Neural cell (in vitro differentiated cells): ENCODE measurements around the gene TSPAN33.

Source experiments
- EZH2 ChIP-seq: fragments of 200-600, 300-800 bp; shearing (Covaris generic), sonication (generic); IDR thresholded peaks from 2 replicates; pipeline ENCODE4 v1.6.1; 2014; ENCODE audit warnings: antibody characterized with exemption, low read length, borderline replicate concordance, mild to moderate bottlenecking; ENCODE audit not compliant: insufficient read depth, poor library complexity, severe bottlenecking
- TAF1 ChIP-seq: IDR thresholded peaks from 2 replicates; pipeline ENCODE4 v1.6.1; 2012; ENCODE audit warnings: low read depth
- TF ChIP-seq, protein P1 (sequence below): fragments of 450-650 bp; IDR thresholded peaks from 2 replicates; pipeline ENCODE4 v1.5.1; 2014; ENCODE audit warnings: antibody characterized with exemption, mild to moderate bottlenecking, moderate library complexity; ENCODE audit not compliant: poor library complexity, severe bottlenecking

DNA sequence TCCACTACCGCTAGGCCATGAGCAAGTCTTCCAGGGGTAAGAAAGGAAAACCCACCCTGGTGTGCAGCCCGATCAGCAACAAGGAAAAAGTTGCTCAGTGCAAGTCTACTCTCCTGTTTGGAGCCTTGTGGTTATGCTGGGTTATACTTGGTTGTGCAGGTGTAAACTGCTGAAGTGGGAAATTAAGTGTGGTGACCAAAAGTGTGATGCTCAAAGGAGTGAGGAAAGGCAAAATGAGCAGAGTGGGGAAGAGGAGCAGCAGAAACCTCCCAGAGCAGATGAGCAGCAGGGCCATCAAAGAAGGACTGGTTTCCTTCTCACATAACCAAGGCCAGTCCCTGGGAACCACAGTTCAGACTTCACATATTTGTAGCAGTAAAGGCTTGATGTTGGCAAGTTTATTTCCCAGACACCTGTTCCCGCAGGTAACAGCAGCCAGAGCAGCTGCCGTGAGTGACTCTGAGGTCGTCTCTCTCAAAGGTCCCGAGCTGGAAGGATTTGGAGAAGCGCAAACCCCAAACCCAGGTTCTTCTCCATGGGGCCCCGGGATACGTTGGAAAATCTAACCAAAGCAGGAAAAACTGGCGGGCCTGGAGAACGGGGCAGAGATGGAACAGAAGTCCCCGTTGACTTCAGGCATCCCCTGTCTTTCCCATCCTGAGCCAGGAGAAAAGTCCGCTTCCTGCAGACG, 43.3 kb downstream of the TSPAN33 start:
- TF ChIP-seq, protein P1, sequence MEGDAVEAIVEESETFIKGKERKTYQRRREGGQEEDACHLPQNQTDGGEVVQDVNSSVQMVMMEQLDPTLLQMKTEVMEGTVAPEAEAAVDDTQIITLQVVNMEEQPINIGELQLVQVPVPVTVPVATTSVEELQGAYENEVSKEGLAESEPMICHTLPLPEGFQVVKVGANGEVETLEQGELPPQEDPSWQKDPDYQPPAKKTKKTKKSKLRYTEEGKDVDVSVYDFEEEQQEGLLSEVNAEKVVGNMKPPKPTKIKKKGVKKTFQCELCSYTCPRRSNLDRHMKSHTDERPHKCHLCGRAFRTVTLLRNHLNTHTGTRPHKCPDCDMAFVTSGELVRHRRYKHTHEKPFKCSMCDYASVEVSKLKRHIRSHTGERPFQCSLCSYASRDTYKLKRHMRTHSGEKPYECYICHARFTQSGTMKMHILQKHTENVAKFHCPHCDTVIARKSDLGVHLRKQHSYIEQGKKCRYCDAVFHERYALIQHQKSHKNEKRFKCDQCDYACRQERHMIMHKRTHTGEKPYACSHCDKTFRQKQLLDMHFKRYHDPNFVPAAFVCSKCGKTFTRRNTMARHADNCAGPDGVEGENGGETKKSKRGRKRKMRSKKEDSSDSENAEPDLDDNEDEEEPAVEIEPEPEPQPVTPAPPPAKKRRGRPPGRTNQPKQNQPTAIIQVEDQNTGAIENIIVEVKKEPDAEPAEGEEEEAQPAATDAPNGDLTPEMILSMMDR: no peak
- TF ChIP-seq TAF1 (no peak), EZH2 (no peak)
